Skeletal muscle tissue (tissue), 4 donors: Measurements from ENCODE around the gene FOXF2. TPM values are rescaled to one million over a fixed set of nuclear protein-coding genes. Genes with fewer than 3 reads are reported as not detected.

Experiments
- H3K27ac ChIP-seq: one replicate; pipeline ENCODE4 v1.7.0; 2013; ENCODE audit warnings: mild to moderate bottlenecking, low read depth, low read length, inconsistent platforms
- H3K27me3 ChIP-seq, 3 donors: one replicate each; pipeline ENCODE4 v1.7.0; 2013; ENCODE audit warnings: low read length in 3 of 3; ENCODE audit not compliant: control insufficient read depth in 3 of 3, insufficient read depth in 3 of 3
- H3K36me3 ChIP-seq, 3 donors: one replicate each; pipeline ENCODE4 v1.7.0; 2013; ENCODE audit warnings: low read length in 3 of 3; ENCODE audit not compliant: control insufficient read depth in 3 of 3, insufficient read depth in 3 of 3
- H3K4me1 ChIP-seq, 3 donors: one replicate each; pipeline ENCODE4 v1.7.0; 2013; ENCODE audit warnings: low read length in 3 of 3, mild to moderate bottlenecking in 3 of 3; ENCODE audit not compliant: control insufficient read depth in 3 of 3, insufficient read depth in 3 of 3
- H3K4me3 ChIP-seq, 3 donors: one replicate each; pipeline ENCODE4 v1.7.0; 2013; ENCODE audit warnings: low read length in 3 of 3
- H3K9ac ChIP-seq, 3 donors: one replicate each; pipeline ENCODE4 v1.7.0; 2013; ENCODE audit warnings: low read length in 3 of 3, mild to moderate bottlenecking in 3 of 3, moderate library complexity in 2 of 3, low read depth in 1 of 3
- H3K9me3 ChIP-seq, 3 donors: one replicate each; pipeline ENCODE4 v1.7.0; 2013; ENCODE audit warnings: low read length in 3 of 3; ENCODE audit not compliant: control insufficient read depth in 3 of 3
- total RNA-seq: library from RNA; depleted of rRNA; stranded (reverse); fragments of >200 nt; gene quantifications from one replicate; pipeline ENCODE4 v1.2.3, GENCODE V29; 2014
- donor health status: Osteomylitis.

FOXF2 gene
- total RNA-seq, 1 donor from 2014 or later, result 0.52 TPM

DNA sequence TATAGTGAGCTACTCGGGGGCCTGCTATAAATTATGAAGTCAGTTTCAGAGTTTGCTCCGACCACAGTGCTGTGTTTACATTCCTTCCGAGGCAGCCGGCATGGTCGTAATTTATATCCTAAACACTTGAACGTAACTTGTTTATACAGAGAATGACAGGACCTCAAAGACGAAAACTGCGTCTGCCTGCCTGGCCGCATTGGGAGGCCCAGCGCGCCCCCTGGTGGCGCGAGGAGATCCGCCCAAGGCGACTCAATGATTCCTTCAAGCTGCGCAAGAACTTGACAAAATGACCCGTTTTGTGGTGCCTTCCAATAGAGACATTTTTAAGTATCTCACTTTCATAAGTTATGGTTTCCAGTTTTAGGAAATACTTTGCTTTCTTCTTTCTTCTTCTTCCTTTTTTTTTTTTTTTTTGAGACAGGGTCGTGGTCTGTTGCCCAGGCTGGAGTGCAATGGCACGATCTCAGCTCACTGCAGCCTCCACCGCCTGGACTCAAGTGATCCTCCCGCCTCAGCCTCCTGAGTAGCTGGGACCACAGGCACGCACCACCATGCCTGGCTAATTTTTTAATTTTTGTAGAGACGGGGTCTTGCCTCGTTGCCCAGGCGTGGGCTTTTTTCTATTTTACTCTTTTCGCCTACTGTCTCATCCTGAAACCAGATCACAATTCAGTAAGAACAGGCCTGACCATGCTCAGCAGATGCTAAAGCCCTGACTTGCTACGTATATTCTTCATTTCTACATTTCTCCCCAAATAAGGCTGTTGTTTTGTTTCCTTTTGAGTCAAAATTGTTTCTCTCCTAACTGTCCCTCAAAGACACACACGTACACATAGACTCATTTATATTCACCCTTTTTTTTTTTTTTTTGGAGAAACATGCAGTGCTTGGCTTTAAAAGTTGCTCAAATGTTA lies 7.8 kb downstream of the FOXF2 start:
- no peaks in the 10 kb centered on the region for H3K9me3 ChIP-seq
- H3K27ac ChIP-seq, result no peak overlapping the region
- H3K36me3 ChIP-seq, result no peaks in the 10 kb centered on the region
- H3K9ac ChIP-seq, result no peak overlapping the region
- peaks cover 61 to 81% (median 64%) of the 10 kb centered on the region in 3 donors for H3K27me3 ChIP-seq
- peaks cover 0 to 7% (median 4%) of the 10 kb centered on the region in 3 donors for H3K4me1 ChIP-seq
- H3K4me3 ChIP-seq, result no peak overlapping the region

DNA sequence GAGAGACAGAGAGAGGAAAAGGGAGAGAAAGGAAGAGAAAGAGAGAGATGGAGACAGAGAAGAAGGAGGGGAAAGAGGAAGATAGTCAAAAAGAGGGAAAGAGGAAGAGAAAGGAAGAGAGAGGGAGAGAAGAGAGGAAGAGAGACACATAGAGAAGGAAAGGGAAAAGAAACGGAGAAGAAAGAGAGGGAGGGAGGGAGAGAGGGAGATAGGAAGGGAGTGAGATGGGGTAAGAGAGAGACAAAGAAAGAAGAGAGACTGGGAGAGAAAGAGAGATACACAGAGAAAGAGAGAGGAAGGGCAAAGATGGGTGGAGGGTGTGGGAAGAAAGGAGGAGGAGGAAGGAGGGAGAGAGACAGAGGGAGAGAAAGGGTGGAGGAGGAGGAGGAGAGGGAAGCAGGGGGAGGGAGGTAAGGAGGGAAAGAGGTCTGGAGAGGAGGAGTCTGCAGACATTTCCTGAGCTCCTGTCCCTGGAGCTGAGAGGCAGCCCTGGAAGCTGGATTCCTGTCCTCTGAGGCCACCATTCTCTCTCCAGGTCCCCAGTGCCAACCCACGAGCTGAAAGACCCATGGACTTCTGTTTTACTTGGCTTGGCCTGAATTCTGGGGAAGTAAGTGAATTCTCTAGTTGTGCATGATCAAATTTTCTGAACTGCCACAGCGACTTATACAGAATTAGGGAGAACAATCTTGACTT lies 9.9 kb downstream of the FOXF2 start:
- Histone ChIP-seq H3K36me3 (no peaks in the 10 kb centered on the region), H3K27me3 (peaks cover 46 to 69% (median 54%) of the 10 kb centered on the region in 3 donors), H3K27ac (no peak overlapping the region), H3K4me1 (peaks cover 0 to under 1% (median 0%) of the 10 kb centered on the region in 3 donors), H3K9ac (no peak overlapping the region), H3K9me3 (no peaks in the 10 kb centered on the region), H3K4me3 (no peak overlapping the region)

DNA sequence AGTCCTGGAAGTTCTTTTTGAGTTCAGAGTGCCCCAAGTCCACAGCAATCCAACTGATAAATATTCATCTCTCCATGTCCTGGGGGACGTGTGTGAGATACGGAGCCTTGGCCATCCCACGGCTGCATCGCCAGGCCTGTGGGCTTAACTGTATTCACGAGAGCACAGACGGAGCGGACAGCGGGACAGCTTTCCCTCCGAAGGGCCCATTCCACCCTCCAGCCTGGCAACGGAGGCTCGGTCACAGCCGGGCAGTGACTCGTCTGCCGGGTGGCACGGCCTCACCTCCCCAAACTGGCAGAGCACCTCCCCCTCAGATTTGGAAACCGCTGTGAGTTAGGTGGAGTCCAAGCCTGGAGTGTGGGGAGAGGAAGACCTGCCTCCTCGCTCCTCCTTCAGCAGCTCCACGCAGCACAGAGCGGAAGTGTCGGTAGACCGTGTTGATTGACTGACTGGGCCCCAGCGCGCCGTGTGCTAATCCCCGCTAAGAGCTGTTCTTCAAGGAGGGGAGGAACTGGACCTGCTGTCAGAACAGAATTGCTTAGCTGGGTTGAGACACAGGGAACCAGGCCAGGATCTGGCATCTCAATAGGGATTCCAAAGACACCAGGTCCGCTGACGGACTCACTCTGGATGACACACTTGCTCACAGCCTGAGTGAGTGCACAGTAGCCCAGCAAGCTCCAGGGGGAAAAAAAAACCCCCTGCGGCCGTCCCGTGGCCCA lies 10.9 kb downstream of the FOXF2 start:
- no peaks in the 10 kb centered on the region for H3K36me3 ChIP-seq
- peaks cover 39 to 61% (median 43%) of the 10 kb centered on the region in 3 donors for H3K27me3 ChIP-seq
- no peaks in the 10 kb centered on the region for H3K4me1 ChIP-seq
- no peak overlapping the region for H3K9ac ChIP-seq
- H3K4me3 ChIP-seq, result no peak overlapping the region
- no peaks in the 10 kb centered on the region for H3K9me3 ChIP-seq
- no peak overlapping the region for H3K27ac ChIP-seq

DNA sequence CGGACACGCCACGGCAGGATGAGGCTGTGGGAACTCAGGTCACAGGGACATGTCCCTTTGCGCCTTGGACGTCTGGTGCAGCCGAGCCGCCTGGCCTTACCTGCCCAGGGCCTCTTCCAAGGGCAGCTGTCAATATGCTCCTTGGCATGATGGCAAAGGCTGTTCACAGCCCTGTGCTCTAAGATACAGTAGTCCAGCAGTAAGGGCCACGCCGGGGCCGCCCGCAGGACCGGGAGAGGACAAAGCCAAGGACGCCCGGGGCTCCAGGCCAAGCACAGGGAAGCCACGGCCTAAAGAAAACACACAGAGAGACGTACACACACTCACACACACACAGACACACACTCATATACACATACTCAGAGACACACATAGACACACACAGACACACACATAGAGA lies 13.0 kb downstream of the FOXF2 start:
- Histone ChIP-seq H3K9me3 (no peaks in the 10 kb centered on the region), H3K36me3 (no peaks in the 10 kb centered on the region), H3K9ac (no peak overlapping the region), H3K4me3 (no peak overlapping the region), H3K27me3 (peaks cover 23 to 46% (median 32%) of the 10 kb centered on the region in 3 donors), H3K27ac (no peak overlapping the region), H3K4me1 (no peaks in the 10 kb centered on the region)

DNA sequence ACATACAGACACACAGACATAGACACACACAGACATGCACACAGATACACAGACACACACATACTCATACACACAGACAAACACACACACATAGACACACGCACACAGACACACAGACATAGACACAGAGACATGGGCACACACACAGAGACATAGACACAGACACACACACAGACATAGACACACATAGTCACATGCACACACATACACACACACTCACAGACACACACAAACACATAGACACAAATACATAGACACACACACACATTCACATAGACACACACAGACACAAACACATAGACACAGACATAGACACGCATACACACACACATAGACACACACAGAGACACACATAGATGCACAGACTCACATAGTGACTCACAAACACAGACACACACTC lies 13.5 kb downstream of the FOXF2 start:
- Histone ChIP-seq H3K27me3 (peaks cover 23 to 45% (median 32%) of the 10 kb centered on the region in 3 donors), H3K4me1 (no peaks in the 10 kb centered on the region), H3K9ac (no peak overlapping the region), H3K27ac (no peak overlapping the region), H3K36me3 (no peaks in the 10 kb centered on the region), H3K9me3 (no peaks in the 10 kb centered on the region), H3K4me3 (no peak overlapping the region)

DNA sequence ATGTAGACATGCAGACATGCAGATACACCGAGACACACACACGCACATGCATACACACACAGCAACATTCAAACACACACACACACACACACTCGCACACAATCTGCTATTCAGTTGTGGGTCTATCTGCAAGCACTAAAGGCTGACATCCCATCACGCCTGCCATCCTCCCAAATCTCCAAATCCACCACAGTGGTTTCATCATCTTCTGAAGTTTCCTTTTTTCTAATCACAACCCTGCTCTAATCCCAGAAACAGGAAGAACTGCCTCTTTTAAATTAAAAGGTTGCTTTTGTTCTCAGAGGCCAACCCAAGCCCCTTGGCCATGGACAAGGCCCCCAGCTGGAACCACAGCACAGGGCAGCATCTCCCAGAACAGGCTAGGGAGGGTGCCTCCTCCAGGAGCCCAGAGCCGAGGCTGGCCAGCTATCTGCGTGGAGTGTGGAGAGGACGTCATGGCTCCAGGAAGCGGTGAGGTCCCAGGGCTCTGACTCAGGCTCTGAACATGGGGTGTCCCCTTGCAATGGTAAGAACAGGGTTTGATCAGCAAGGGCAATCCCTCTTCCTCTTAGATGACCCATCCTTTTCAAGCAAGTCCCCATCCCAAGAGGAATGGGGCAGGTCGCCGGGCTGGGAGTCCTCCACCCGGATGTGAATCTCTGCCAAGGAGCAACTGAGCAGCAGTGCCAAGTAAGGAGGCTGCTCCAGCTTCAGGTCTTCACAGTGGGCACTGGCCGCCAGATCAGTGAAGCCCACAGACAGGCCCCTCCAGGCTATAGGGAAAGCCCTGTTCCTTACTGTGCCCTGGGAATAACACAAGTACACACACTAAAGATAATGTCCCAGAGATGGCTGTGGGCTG lies 14.7 kb downstream of the FOXF2 start:
- H3K27ac ChIP-seq, result no peak overlapping the region
- no peaks in the 10 kb centered on the region for H3K36me3 ChIP-seq
- H3K27me3 ChIP-seq, result peaks cover 23 to 37% (median 32%) of the 10 kb centered on the region in 3 donors
- no peaks in the 10 kb centered on the region for H3K9me3 ChIP-seq
- no peaks in the 10 kb centered on the region for H3K4me1 ChIP-seq
- no peak overlapping the region for H3K4me3 ChIP-seq
- no peak overlapping the region for H3K9ac ChIP-seq

DNA sequence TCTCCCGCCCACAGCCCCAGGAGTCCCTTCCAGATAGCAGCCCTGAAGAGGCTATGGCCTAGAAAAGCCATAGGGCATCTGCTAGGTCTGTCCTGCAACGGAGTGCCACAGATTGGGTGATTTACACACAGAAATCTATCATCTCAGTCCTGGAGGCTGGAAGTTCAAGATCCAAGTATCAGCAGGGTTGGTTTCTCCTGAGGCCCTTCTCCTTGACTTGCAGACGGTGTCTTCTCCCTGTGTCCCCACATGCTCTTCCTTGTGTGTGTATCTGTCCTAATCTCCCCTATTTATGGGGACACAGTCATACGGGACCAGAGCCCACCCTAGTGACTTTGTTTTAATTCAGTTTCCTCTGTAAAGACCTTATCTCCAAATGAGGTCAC lies 15.3 kb downstream of the FOXF2 start:
- Histone ChIP-seq H3K36me3 (no peaks in the 10 kb centered on the region), H3K27ac (no peak overlapping the region), H3K4me1 (no peaks in the 10 kb centered on the region), H3K4me3 (no peak overlapping the region), H3K9ac (no peak overlapping the region), H3K9me3 (no peaks in the 10 kb centered on the region), H3K27me3 (peaks cover 25 to 35% (median 33%) of the 10 kb centered on the region in 3 donors)

DNA sequence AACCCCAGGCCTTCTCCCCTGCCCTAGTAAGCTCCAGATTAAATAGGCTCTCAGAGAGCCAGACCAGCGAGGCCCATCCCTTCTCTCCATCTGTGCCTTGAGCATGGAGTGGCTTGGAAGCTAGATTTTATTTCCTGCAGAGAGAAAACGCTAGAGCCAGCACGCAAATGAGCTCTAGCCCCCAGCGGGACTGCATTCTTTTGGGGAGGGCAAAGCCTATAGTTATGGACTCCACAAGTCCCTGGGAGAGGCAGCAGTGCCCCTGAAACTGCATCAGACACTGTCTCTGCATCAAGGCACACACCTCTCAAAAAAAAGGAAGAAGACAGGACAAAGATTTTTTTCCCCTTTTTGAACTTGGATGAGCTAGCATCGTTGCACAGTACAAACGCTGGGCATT lies 15.8 kb downstream of the FOXF2 start:
- no peaks in the 10 kb centered on the region for H3K4me1 ChIP-seq
- no peak overlapping the region for H3K27ac ChIP-seq
- H3K36me3 ChIP-seq, result no peaks in the 10 kb centered on the region
- H3K9me3 ChIP-seq, result no peaks in the 10 kb centered on the region
- no peak overlapping the region for H3K9ac ChIP-seq
- H3K27me3 ChIP-seq, result peaks cover 27 to 36% (median 30%) of the 10 kb centered on the region in 3 donors
- no peak overlapping the region for H3K4me3 ChIP-seq

DNA sequence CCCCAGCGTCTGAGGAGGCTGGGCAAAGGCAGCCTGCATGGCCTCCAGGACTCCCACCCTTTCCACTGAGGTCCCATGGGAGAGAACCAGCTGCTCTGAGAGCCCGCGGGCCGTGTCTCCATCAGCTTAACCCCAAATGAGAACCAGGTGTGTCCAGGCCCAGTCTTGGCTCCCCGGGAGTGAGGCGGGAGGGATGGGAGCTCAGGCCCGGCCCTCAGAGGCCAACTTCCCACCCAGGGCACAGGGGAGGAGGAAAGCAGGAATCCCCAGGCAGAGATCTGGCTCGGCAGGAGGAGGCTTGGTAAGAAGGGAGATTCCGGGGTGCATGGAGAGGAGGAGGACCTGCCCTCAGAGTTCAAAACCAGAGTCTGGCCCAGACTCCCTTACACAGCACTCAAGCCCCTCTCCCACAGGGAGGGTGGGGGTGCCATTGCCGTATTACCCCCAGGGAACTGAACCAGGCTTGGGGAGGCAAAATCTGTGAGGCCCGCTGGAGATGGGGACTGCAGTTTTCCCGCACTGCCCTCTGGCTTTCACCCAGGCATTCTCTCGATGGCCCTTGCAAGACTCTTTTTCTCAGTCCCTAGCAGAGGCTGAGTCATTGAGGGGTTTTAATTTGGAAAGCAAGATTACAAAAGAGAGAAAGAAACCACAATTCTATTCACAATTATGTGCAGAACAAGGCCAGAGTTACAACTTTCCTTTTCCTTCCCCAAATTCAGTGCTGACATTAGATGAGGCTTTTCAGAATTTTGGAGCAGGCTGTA lies 17.1 kb downstream of the FOXF2 start:
- H3K4me1 ChIP-seq, result no peaks in the 10 kb centered on the region
- H3K4me3 ChIP-seq, result no peak overlapping the region
- no peak overlapping the region for H3K27ac ChIP-seq
- peaks cover 21 to 29% (median 21%) of the 10 kb centered on the region in 3 donors for H3K27me3 ChIP-seq
- no peaks in the 10 kb centered on the region for H3K9me3 ChIP-seq
- H3K9ac ChIP-seq, result no peak overlapping the region
- H3K36me3 ChIP-seq, result no peaks in the 10 kb centered on the region
